Astrocyte (in vitro differentiated cells and primary cell): ENCODE data around the gene TIMM44.

Source experiments
- CTCF ChIP-seq: IDR thresholded peaks from 2 replicates; pipeline ENCODE4 v1.5.1; 2011; ENCODE audit warnings: low read depth, mild to moderate bottlenecking, inconsistent platforms, low read length, moderate library complexity; ENCODE audit not compliant: insufficient read depth
- EZH2 ChIP-seq: IDR thresholded peaks from 2 replicates; pipeline ENCODE4 v1.6.1; 2012; ENCODE audit warnings: mild to moderate bottlenecking, low read length, inconsistent platforms; ENCODE audit not compliant: insufficient read depth

GRCh38 chr19:7905859-7906258 is 37.6 kb downstream of the TIMM44 start:
- TF ChIP-seq CTCF (no peak), EZH2 (no peak)
